HG03442 (cell line): ENCODE data around the gene NRIP3.

Experiments used
- ATAC-seq: cut with Tn5 transposase; IDR thresholded peaks from one replicate; pipeline ENCODE4 v1.9.1; 2021; ENCODE audit warnings: mild to moderate bottlenecking, moderate library complexity; ENCODE audit not compliant: unreplicated experiment

The NRIP3 gene

GRCh38 chr11:9003573-9004182, at the start of gene NRIP3:
NRIP3 (minus strand) TSS chr11:9004001; CDS start chr11:9003935, 66 bp downstream.
- no peak for ATAC-seq

GRCh38 chr11:9052316-9052715, 48.5 kb upstream of the NRIP3 start:
- ATAC-seq = no peak

- no peak for ATAC-seq
These were observed 46.2 kb upstream of the NRIP3 start for GRCh38 chr11:9049959-9050358.

- ATAC-seq = no peak
These were observed 44.2 kb upstream of the NRIP3 start for GRCh38 chr11:9047964-9048523.

GRCh38 chr11:9046481-9046880, 42.7 kb upstream of the NRIP3 start:
- ATAC-seq = no peak

GRCh38 chr11:9042488-9042887, 38.7 kb upstream of the NRIP3 start:
- no peak for ATAC-seq

GRCh38 chr11:9041747-9042146, 37.9 kb upstream of the NRIP3 start:
- ATAC-seq = no peak

GRCh38 chr11:9040410-9040809, 36.6 kb upstream of the NRIP3 start:
- ATAC-seq = no peak

GRCh38 chr11:9039863-9040262, 36.1 kb upstream of the NRIP3 start:
- no peak for ATAC-seq

GRCh38 chr11:9039198-9039597, 35.4 kb upstream of the NRIP3 start:
- no peak for ATAC-seq

- no peak for ATAC-seq
These were observed 34.7 kb upstream of the NRIP3 start for GRCh38 chr11:9038541-9038940.

GRCh38 chr11:9037963-9038362, 34.2 kb upstream of the NRIP3 start:
- ATAC-seq = no peak

GRCh38 chr11:9037046-9037780, 33.4 kb upstream of the NRIP3 start:
- no peak for ATAC-seq

GRCh38 chr11:9030601-9031000, 26.8 kb upstream of the NRIP3 start:
- no peak for ATAC-seq

GRCh38 chr11:9029422-9029821, 25.6 kb upstream of the NRIP3 start:
- ATAC-seq = no peak

GRCh38 chr11:9028581-9028980, 24.8 kb upstream of the NRIP3 start:
- ATAC-seq = no peak

GRCh38 chr11:9025101-9025850, 21.5 kb upstream of the NRIP3 start:
- no peak for ATAC-seq

GRCh38 chr11:9022961-9023680, 19.3 kb upstream of the NRIP3 start:
- no peak for ATAC-seq

- ATAC-seq = no peak
These were observed 17.1 kb upstream of the NRIP3 start for GRCh38 chr11:9020916-9021315.

- ATAC-seq = no peak
These were observed 16.1 kb upstream of the NRIP3 start for GRCh38 chr11:9019861-9020260.

- ATAC-seq = no peak
These were observed 14.0 kb upstream of the NRIP3 start for GRCh38 chr11:9017773-9018172.
